GM21528 (cell line): ENCODE data around the gene SLC23A2.
"Not testable (repeated sequence)": the region's sequence is repeated elsewhere in the genome, so short reads cannot be mapped to it uniquely, and the experiment has no call there.

Source experiments
- ATAC-seq: cut with Tn5 transposase; IDR thresholded peaks from one replicate; pipeline ENCODE4 v1.9.1; 2021; ENCODE audit warnings: mild to moderate bottlenecking, moderate library complexity; ENCODE audit not compliant: unreplicated experiment, low FRiP score

SLC23A2 gene

GRCh38 chr20:4854561-4854901 lies 146.8 kb downstream of the SLC23A2 start:
- ATAC-seq, result no peak

- ATAC-seq, result no peak
Observed at GRCh38 chr20:4853757-4854560, 147.4 kb downstream of the SLC23A2 start.

- no peak for ATAC-seq
Observed at GRCh38 chr20:4853004-4853403, 148.3 kb downstream of the SLC23A2 start.

- ATAC-seq, result no peak
Observed at GRCh38 chr20:4850960-4851359, 150.3 kb downstream of the SLC23A2 start.

GRCh38 chr20:4848829-4849228 lies 152.5 kb downstream of the SLC23A2 start:
- ATAC-seq, result not testable (repeated sequence)

- ATAC-seq, result no peak
Observed at GRCh38 chr20:4848041-4848440, 153.3 kb downstream of the SLC23A2 start.

- no peak for ATAC-seq
Observed at GRCh38 chr20:4846821-4847220, 154.5 kb downstream of the SLC23A2 start.

GRCh38 chr20:4844751-4845465 lies 156.4 kb downstream of the SLC23A2 start:
- ATAC-seq, result no peak

GRCh38 chr20:4844325-4844724 lies 157.0 kb downstream of the SLC23A2 start:
- ATAC-seq, result no peak

- no peak for ATAC-seq
Observed at GRCh38 chr20:4840801-4841200, 160.5 kb downstream of the SLC23A2 start.

- ATAC-seq, result no peak
Observed at GRCh38 chr20:4838526-4838925, 162.8 kb downstream of the SLC23A2 start.

- no peak for ATAC-seq
Observed at GRCh38 chr20:4837760-4838159, 163.6 kb downstream of the SLC23A2 start.

GRCh38 chr20:4836935-4837334 lies 164.4 kb downstream of the SLC23A2 start:
- ATAC-seq, result no peak

GRCh38 chr20:4836473-4836872 lies 164.8 kb downstream of the SLC23A2 start:
- no peak for ATAC-seq

- no peak for ATAC-seq
Observed at GRCh38 chr20:4835244-4836177, 165.8 kb downstream of the SLC23A2 start.

- no peak for ATAC-seq
Observed at GRCh38 chr20:4833074-4833728, 168.1 kb downstream of the SLC23A2 start.

- no peak for ATAC-seq
Observed at GRCh38 chr20:4832469-4832868, 168.8 kb downstream of the SLC23A2 start.

- no peak for ATAC-seq
Observed at GRCh38 chr20:4830696-4831095, 170.6 kb downstream of the SLC23A2 start.

- no peak for ATAC-seq
Observed at GRCh38 chr20:4830259-4830658, 171.1 kb downstream of the SLC23A2 start.

GRCh38 chr20:4829514-4830215 lies 171.6 kb downstream of the SLC23A2 start:
- no peak for ATAC-seq
